ENCODE data around the gene HOMEZ. TPM values are rescaled to one million over a fixed set of nuclear protein-coding genes. Genes with fewer than 3 reads are reported as not detected.

HOMEZ gene
- total and polyA plus RNA-seq, 2 donors (not counting 3 experiments of a cell fraction or from before 2014, with no cell fraction given) = 11.3 to 16.8 TPM

- Histone ChIP-seq H3K4me1 (ENCODE audit: control insufficient read depth, extremely low read depth, insufficient read depth, low read length) (peaks cover 4% of the 10 kb centered on the region), H3K27ac (ENCODE audit: insufficient read depth, low read depth, low read length) (no peak overlapping the region), H3K27me3 (ENCODE audit: control insufficient read depth in 2 of 2, insufficient read depth in 2 of 2, low read length in 2 of 2) (no peaks in the 10 kb centered on the region), H3K79me2 (ENCODE audit: control insufficient read depth, insufficient read depth, low read length) (peaks cover 9% of the 10 kb centered on the region), H3K4me3 (replicated peaks in 1 of 3; ENCODE audit: insufficient read depth in 1 of 3, low read depth in 1 of 3, low read length in 3 of 3) (no peak overlapping the region), H3K36me3 (ENCODE audit: control insufficient read depth in 2 of 2, extremely low read depth in 1 of 2, insufficient read depth in 2 of 2, low read length in 2 of 2) (peaks cover 6 to 15% of the 10 kb centered on the region in 2 experiments), H4K20me1 (replicated peaks; ENCODE audit: control insufficient read depth, extremely low read depth, insufficient read depth, low read length) (no peaks in the 10 kb centered on the region), H2AFZ (ENCODE audit: low read depth, low read length) (no peak overlapping the region), H3K9ac (replicated peaks; ENCODE audit: extremely low read depth, insufficient read depth, low read length) (no peak overlapping the region), H3K4me2 (ENCODE audit: insufficient read depth, low read length) (no peak overlapping the region), H3K9me1 (replicated peaks; ENCODE audit: control insufficient read depth, extremely low read depth, insufficient read depth, low read length) (no peaks in the 10 kb centered on the region), H3K9me3 (replicated peaks; ENCODE audit: control insufficient read depth, insufficient read depth, low read length) (no peaks in the 10 kb centered on the region)
- intact Hi-C loops (cut with micrococcal nuclease) (loop anchor here (1.0 to 2.0 kb wide), 4 partner anchors 52 to 234 kb away; no protein-coding TSS in a partner anchor), dilution Hi-C loops (cut with MboI; ENCODE audit: extremely low pct_ligation_motif_present, low sequenced_read_pairs) (no loop called here)
- ChIA-PET POLR2A (no interaction called here), CTCF (interaction anchor here (1.0 to 5.0 kb wide), 5 partner anchors 10 to 53 kb away, joined by 4 to 48 read pairs (median 9); no protein-coding TSS in a partner anchor)
- BruUV-seq (replicated peaks) = no TSS peak
- TF ChIP-seq POLR2A (IDR thresholded peaks at IDR 0.05; ENCODE audit: low read depth, low read length) = peak; percentile 19
- peak; percentile 74 to 81 for TF ChIP-seq CTCF (IDR thresholded peaks at IDR 0.05; ENCODE audit: extremely low read depth in 1 of 2, insufficient read depth in 1 of 2, low read depth in 1 of 2, low read length in 2 of 2)
- no peak for TF ChIP-seq JUN (IDR thresholded peaks at IDR 0.05; ENCODE audit: borderline replicate concordance, insufficient read depth, insufficient read length, low read depth)
- peak; percentile 70 for DNase-seq (ENCODE audit: low read depth, low spot score)
- FAIRE-seq = peak; percentile 87
These were observed 42.2 kb upstream of the HOMEZ start for GRCh38 chr14:23327947-23328744.

All from endothelial cell of umbilical vein (primary cell).